Hematopoietic multipotent progenitor cell treated with erythropoietin and hydrocortisone succinate and interleukin-3 and kit ligand, for 4 days (in vitro differentiated cells): ENCODE data around the gene NTRK1.
"Not testable (repeated sequence)": the region's sequence is repeated elsewhere in the genome, so short reads cannot be mapped to it uniquely, and the experiment has no call there.

Source experiments
- DNase-seq: peaks from one replicate; pipeline ENCODE4 v3.0.0-alpha.2; 2015

NTRK1 gene

GRCh38 chr1:156920233-156921052, 59.8 kb downstream of the NTRK1 start, which contains the start of gene LRRC71:
LRRC71 (plus strand) TSS chr1:156920632; CDS start chr1:156920804, 172 bp downstream.
- peak; percentile 94 for DNase-seq

GRCh38 chr1:156921053-156921529, 60.4 kb downstream of the NTRK1 start:
- no peak for DNase-seq

- DNase-seq: no peak
Observed at GRCh38 chr1:156922986-156923669, 62.5 kb downstream of the NTRK1 start.

- DNase-seq: peak; percentile 24
Observed at GRCh38 chr1:156923670-156924477, 63.2 kb downstream of the NTRK1 start.

GRCh38 chr1:156924478-156925153, 64.0 kb downstream of the NTRK1 start:
- DNase-seq: no peak

- no peak for DNase-seq
Observed at GRCh38 chr1:156925154-156926010, 64.7 kb downstream of the NTRK1 start.

- peak; percentile 97 for DNase-seq
Observed at GRCh38 chr1:156926175-156926574, 65.5 kb downstream of the NTRK1 start.

- DNase-seq: not testable (repeated sequence)
Observed at GRCh38 chr1:156926695-156927094, 66.0 kb downstream of the NTRK1 start.

- peak; percentile 91 for DNase-seq
Observed at GRCh38 chr1:156927215-156928042, 66.8 kb downstream of the NTRK1 start.

GRCh38 chr1:156928043-156928602, 67.5 kb downstream of the NTRK1 start:
- no peak for DNase-seq

- no peak for DNase-seq
Observed at GRCh38 chr1:156929596-156930238, 69.1 kb downstream of the NTRK1 start.

GRCh38 chr1:156930483-156930882, 69.8 kb downstream of the NTRK1 start:
- DNase-seq: no peak
